BJ (cell line): ENCODE measurements around the gene DNAH12. TPM values are rescaled to one million over a fixed set of nuclear protein-coding genes. Genes with fewer than 3 reads are reported as not detected.

ENCODE experiments used
- CTCF ChIA-PET: fragments of 350-600 bp; formaldehyde crosslinking; extraction: SDS; loops from one replicate; lab custom pipeline; 2021; ENCODE audit warnings: antibody characterized with exemption, inconsistent platforms; lab: Yijun Ruan, JAX
- POLR2A ChIA-PET: fragments of 300-600 bp; sonication (Branson Sonifier 250); formaldehyde crosslinking; extraction: SDS; loops from one replicate; lab custom pipeline; 2021; ENCODE audit warnings: antibody characterized with exemption; lab: Charles Lee
- DNase-seq: peaks from one replicate; pipeline ENCODE4 v3.0.0-alpha.2; 2011; ENCODE audit warnings: low read depth
- H3K27me3 ChIP-seq: 2 replicates; pipeline ENCODE4 v1.6.0; 2011; ENCODE audit warnings: low read length; ENCODE audit not compliant: control insufficient read depth, insufficient read depth
- H3K36me3 ChIP-seq: 2 replicates; pipeline ENCODE4 v1.5.1; 2011; ENCODE audit warnings: low read length; ENCODE audit not compliant: control insufficient read depth, insufficient read depth
- H3K4me3 ChIP-seq: 2 replicates; pipeline ENCODE4 v1.5.1; 2011; ENCODE audit warnings: low read depth, mild to moderate bottlenecking, control low read depth, low read length
- CTCF ChIP-seq: IDR thresholded peaks from 2 replicates; pipeline ENCODE4 v1.5.1; 2011; ENCODE audit warnings: low read depth, mild to moderate bottlenecking, control low read depth, inconsistent platforms, low read length, moderate library complexity; ENCODE audit not compliant: insufficient read depth
- polyA plus RNA-seq: library from polyadenylated mRNA; depleted of rRNA; stranded (reverse); fragments of >200 nt; gene quantifications from 2 replicates; pipeline ENCODE4 v1.2.3, GENCODE V29; 2011

Gene DNAH12
- polyA plus RNA-seq, 1 experiment = not detected

GRCh38 chr3:57569859-57570450 is 25.8 kb upstream of the DNAH12 start:
- H3K4me3 ChIP-seq = no peak overlapping the region
- TF ChIP-seq CTCF = no peak
- H3K27me3 ChIP-seq = no peaks in the 10 kb centered on the region
- DNase-seq = no peak
- POLR2A ChIA-PET = interaction anchor here (0.6 kb wide), 1 partner anchor 12 kb away, joined by 3 read pairs; no protein-coding TSS in a partner anchor
- CTCF ChIA-PET = interaction anchor here (0.7 kb wide), 1 partner anchor 15 kb away, joined by 3 read pairs; no protein-coding TSS in a partner anchor
- H3K36me3 ChIP-seq = peaks cover 10% of the 10 kb centered on the region

GRCh38 chr3:57559526-57559925 is 15.4 kb upstream of the DNAH12 start:
- CTCF ChIA-PET = no interaction called here
- H3K36me3 ChIP-seq = no peaks in the 10 kb centered on the region
- H3K4me3 ChIP-seq = no peak overlapping the region
- TF ChIP-seq CTCF = no peak
- DNase-seq = no peak
- H3K27me3 ChIP-seq = no peaks in the 10 kb centered on the region
- POLR2A ChIA-PET = no interaction called here

DNA sequence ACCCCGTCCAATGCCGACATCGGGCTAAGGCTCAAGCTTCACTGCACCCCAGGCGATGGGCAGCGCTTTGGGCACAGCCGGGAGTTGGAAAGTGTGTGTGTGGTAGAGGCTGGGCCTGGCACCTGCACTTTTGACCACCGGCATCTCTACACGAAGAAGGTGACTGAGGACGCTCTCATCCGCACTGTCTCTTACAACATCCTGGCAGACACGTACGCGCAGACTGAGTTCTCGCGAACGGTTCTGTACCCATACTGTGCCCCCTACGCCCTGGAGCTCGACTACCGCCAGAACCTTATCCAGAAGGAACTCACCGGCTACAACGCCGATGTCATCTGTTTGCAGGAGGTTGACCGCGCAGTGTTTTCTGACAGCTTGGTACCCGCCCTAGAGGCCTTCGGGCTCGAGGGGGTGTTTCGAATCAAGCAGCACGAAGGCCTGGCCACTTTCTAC is 13.0 kb upstream of the DNAH12 start:
- no peaks in the 10 kb centered on the region for H3K27me3 ChIP-seq
- POLR2A ChIA-PET = no interaction called here
- DNase-seq = no peak
- H3K36me3 ChIP-seq = no peaks in the 10 kb centered on the region
- no peak for TF ChIP-seq CTCF
- H3K4me3 ChIP-seq = peak overlapping the region; percentile 77
- CTCF ChIA-PET = interaction anchor here (0.9 kb wide), 1 partner anchor 160 kb away, joined by 3 read pairs; no protein-coding TSS in a partner anchor

DNA sequence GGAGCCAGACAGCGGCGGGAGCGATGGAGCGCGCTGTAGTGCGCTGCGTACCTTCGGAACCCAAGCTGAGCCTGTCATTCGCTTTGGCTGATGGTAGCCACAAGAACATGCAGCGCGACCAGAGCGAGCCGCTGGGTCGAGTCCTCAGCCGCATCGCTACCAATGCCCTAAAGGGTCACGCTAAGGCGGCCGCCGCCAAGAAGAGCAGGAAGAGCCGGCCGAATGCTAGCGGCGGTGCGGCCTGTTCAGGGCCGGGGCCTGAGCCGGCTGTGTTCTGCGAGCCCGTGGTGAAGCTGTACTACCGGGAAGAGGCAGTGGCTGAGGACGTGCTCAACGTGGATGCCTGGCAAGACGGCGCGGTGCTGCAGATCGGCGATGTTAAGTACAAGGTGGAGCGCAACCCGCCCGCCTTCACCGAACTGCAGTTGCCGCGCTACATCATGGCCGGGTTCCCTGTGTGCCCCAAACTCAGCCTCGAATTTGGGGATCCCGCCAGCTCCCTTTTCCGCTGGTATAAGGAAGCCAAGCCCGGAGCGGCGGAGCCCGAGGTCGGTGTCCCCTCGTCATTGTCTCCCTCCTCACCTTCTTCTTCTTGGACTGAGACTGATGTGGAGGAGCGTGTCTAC is 12.4 kb upstream of the DNAH12 start:
- ChIA-PET POLR2A (no interaction called here), CTCF (interaction anchor here (0.7 to 1.1 kb wide), 3 partner anchors 159 to 308 kb away, joined by 3 to 4 read pairs (median 3); no protein-coding TSS in a partner anchor)
- H3K27me3 ChIP-seq = no peaks in the 10 kb centered on the region
- no peak for DNase-seq
- TF ChIP-seq CTCF = no peak
- peak overlapping the region; percentile 77 for H3K4me3 ChIP-seq
- no peaks in the 10 kb centered on the region for H3K36me3 ChIP-seq

GRCh38 chr3:57555738-57556458 is 11.8 kb upstream of the DNAH12 start, which contains the start of gene PDE12:
Gene PDE12, plus strand, starts transcription at chr3:57556274. Its CDS starts 106 bp downstream, at chr3:57556380.
- ChIA-PET POLR2A (interaction anchor here (0.6 kb wide), 1 partner anchor 873 kb away, joined by 9 read pairs; no protein-coding TSS in a partner anchor), CTCF (interaction anchor here (0.6 to 1.1 kb wide), 3 partner anchors 297 to 450 kb away, joined by 3 to 4 read pairs (median 3); no protein-coding TSS in a partner anchor)
- Histone ChIP-seq H3K27me3 (no peaks in the 10 kb centered on the region), H3K36me3 (no peaks in the 10 kb centered on the region), H3K4me3 (peak within 1 kb of the TSS; percentile 77)
- peak; percentile 55 for DNase-seq
- TF ChIP-seq CTCF = no peak
